ENCODE data around the gene KIF5C.

KIF5C gene

GRCh38 chr2:149021271-149021719, 146.3 kb downstream of the KIF5C start:
- no peak for DNase-seq

- DNase-seq: no peak
These were observed 146.7 kb downstream of the KIF5C start for GRCh38 chr2:149021761-149022160.

- DNase-seq: no peak
These were observed 148.1 kb downstream of the KIF5C start for GRCh38 chr2:149023091-149023490.

GRCh38 chr2:149027590-149028250, 152.7 kb downstream of the KIF5C start:
- no peak for DNase-seq

GRCh38 chr2:149028377-149028776, 153.3 kb downstream of the KIF5C start:
- DNase-seq: no peak

GRCh38 chr2:149028891-149029290, 153.9 kb downstream of the KIF5C start:
- no peak for DNase-seq

GRCh38 chr2:149029307-149029965, 154.4 kb downstream of the KIF5C start:
- no peak for DNase-seq

- no peak for DNase-seq
These were observed 156.4 kb downstream of the KIF5C start for GRCh38 chr2:149031396-149031795.

GRCh38 chr2:149033716-149034115, 158.7 kb downstream of the KIF5C start:
- no peak for DNase-seq

GRCh38 chr2:149034406-149034805, 159.4 kb downstream of the KIF5C start:
- DNase-seq: no peak

GRCh38 chr2:149036507-149037293, 161.7 kb downstream of the KIF5C start:
- no peak for DNase-seq

- DNase-seq: no peak
These were observed 162.8 kb downstream of the KIF5C start for GRCh38 chr2:149037851-149038250.

GRCh38 chr2:149038442-149039212, 163.6 kb downstream of the KIF5C start, which contains the start of gene LYPD6B:
Gene LYPD6B, plus strand, starts transcription at chr2:149038699. Its CDS starts 92,250 bp downstream, at chr2:149130949.
- DNase-seq: no peak

- no peak for DNase-seq
These were observed 164.2 kb downstream of the KIF5C start for GRCh38 chr2:149039213-149039724.

- DNase-seq: no peak
These were observed 165.4 kb downstream of the KIF5C start for GRCh38 chr2:149040451-149040850.

- DNase-seq: no peak
These were observed 166.5 kb downstream of the KIF5C start for GRCh38 chr2:149041482-149041881.

- DNase-seq: no peak
These were observed 167.9 kb downstream of the KIF5C start for GRCh38 chr2:149042881-149043280.

GRCh38 chr2:149044500-149044899, 169.5 kb downstream of the KIF5C start:
- no peak for DNase-seq

GRCh38 chr2:149047118-149047517, 172.1 kb downstream of the KIF5C start:
- no peak for DNase-seq

- no peak for DNase-seq
These were observed 174.1 kb downstream of the KIF5C start for GRCh38 chr2:149049142-149049541.

GRCh38 chr2:149050188-149050587, 175.2 kb downstream of the KIF5C start:
- DNase-seq: no peak

GRCh38 chr2:149055751-149056150, 180.7 kb downstream of the KIF5C start:
- no peak for DNase-seq

Data from activated T-cell treated with anti-CD3 and anti-CD28 coated beads, Interleukin-2, amount 50 U/mL, for 1 hour (primary cell).